BJ (cell line): ENCODE results near the gene CCDC107. TPM values are rescaled to one million over a fixed set of nuclear protein-coding genes. Genes with fewer than 3 reads are reported as not detected.

Experiments used
- CTCF ChIA-PET: fragments of 350-600 bp; formaldehyde crosslinking; extraction: SDS; loops from one replicate; lab custom pipeline; 2021; ENCODE audit warnings: antibody characterized with exemption, inconsistent platforms; lab: Yijun Ruan, JAX
- POLR2A ChIA-PET: fragments of 300-600 bp; sonication (Branson Sonifier 250); formaldehyde crosslinking; extraction: SDS; loops from one replicate; lab custom pipeline; 2021; ENCODE audit warnings: antibody characterized with exemption; lab: Charles Lee
- DNase-seq: peaks from one replicate; pipeline ENCODE4 v3.0.0-alpha.2; 2011; ENCODE audit warnings: low read depth
- H3K27me3 ChIP-seq: 2 replicates; pipeline ENCODE4 v1.6.0; 2011; ENCODE audit warnings: low read length; ENCODE audit not compliant: control insufficient read depth, insufficient read depth
- H3K36me3 ChIP-seq: 2 replicates; pipeline ENCODE4 v1.5.1; 2011; ENCODE audit warnings: low read length; ENCODE audit not compliant: control insufficient read depth, insufficient read depth
- H3K4me3 ChIP-seq: 2 replicates; pipeline ENCODE4 v1.5.1; 2011; ENCODE audit warnings: low read depth, mild to moderate bottlenecking, control low read depth, low read length
- polyA plus RNA-seq: library from polyadenylated mRNA; depleted of rRNA; stranded (reverse); fragments of >200 nt; gene quantifications from 2 replicates; pipeline ENCODE4 v1.2.3, GENCODE V29; 2011
- TF ChIP-seq, protein P1 (sequence below): IDR thresholded peaks from 2 replicates; pipeline ENCODE4 v1.5.1; 2011; ENCODE audit warnings: low read depth, mild to moderate bottlenecking, control low read depth, inconsistent platforms, low read length, moderate library complexity; ENCODE audit not compliant: insufficient read depth

The CCDC107 gene
- polyA plus RNA-seq, 1 experiment, result 27.9 TPM

DNA sequence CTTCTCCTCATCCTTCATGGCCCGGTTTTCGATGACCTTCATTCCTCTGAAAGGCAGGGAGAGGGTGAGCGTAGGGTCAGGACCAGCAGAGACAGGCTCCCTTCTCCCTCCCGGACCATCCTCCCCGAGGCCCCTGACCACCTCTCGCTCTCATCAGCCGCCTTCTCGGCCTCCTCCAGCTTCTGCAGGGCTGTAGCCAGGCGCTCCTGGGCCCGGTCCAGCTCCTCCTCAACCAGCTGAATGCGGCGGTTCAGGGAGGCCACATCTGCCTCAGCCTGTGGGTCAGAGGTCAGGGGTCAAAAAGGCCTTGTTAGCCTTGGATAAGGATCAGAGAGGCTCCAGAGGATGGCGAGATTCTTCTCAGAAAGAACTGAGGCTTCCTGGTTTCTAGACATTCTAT, 27.4 kb downstream of the CCDC107 start:
- H3K27me3 ChIP-seq, result no peaks in the 10 kb centered on the region
- TF ChIP-seq, protein P1, sequence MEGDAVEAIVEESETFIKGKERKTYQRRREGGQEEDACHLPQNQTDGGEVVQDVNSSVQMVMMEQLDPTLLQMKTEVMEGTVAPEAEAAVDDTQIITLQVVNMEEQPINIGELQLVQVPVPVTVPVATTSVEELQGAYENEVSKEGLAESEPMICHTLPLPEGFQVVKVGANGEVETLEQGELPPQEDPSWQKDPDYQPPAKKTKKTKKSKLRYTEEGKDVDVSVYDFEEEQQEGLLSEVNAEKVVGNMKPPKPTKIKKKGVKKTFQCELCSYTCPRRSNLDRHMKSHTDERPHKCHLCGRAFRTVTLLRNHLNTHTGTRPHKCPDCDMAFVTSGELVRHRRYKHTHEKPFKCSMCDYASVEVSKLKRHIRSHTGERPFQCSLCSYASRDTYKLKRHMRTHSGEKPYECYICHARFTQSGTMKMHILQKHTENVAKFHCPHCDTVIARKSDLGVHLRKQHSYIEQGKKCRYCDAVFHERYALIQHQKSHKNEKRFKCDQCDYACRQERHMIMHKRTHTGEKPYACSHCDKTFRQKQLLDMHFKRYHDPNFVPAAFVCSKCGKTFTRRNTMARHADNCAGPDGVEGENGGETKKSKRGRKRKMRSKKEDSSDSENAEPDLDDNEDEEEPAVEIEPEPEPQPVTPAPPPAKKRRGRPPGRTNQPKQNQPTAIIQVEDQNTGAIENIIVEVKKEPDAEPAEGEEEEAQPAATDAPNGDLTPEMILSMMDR, result no peak
- no peak for DNase-seq
- POLR2A ChIA-PET, result interaction anchor here (0.5 kb wide), 1 partner anchor 8 kb away, joined by 3 read pairs; no protein-coding TSS in a partner anchor
- H3K4me3 ChIP-seq, result no peak overlapping the region
- H3K36me3 ChIP-seq, result peaks cover 52% of the 10 kb centered on the region
- CTCF ChIA-PET, result interaction anchor here (0.8 to 3.5 kb wide), 3 partner anchors 11 to 51 kb away, joined by 3 to 20 read pairs (median 12); partner anchors contain the start of genes CCDC107 and RMRP

DNA sequence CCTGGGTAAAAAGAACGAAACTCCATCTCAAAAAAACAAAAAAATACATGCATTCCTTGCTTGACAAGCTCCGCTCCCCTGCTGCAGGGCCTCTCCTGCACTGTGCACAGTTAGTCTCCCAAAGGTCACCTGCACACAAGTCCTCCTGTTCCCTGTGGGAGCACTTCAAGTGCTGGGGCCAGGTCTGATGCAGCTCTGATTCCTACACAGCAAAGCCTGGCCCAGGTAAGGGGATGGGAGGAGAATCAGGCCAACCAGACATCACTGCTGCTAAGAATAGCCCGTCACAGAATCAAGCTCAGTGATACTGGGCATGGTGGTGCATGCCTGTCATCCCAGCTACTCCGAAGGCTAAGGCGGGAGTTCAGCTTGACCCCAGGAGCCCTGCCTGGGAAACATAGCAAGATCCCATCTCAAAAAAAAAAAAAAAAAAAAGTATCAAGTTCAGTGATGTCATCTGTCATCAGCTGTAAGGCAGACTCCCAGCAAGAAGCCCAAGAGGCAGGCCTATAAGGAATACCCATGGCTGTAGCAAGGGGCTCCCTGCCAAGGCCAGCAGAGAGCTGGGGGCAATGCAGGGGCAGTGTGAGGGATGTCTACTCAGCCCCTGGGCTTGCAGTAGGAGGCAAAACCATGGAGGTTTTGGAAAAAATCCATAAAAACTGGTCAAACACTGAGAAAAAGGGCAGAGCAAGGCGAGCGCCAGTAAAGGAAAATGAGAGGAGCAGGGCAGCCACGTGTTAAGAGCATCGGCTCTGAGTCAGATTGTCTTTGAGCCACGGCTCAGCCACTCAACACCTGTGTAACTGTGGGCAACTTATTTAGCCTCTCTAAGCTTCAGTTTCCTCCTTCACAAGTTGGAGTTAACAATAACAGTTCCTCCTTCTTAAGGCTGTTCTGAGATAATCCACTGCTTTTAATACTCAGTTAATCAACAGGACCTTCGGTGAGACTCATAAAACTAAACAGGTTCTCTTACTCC, 28.4 kb downstream of the CCDC107 start:
- CTCF ChIA-PET, result interaction anchor here (0.6 to 3.5 kb wide), 5 partner anchors 10 to 231 kb away, joined by 3 to 20 read pairs (median 8); partner anchors contain the start of genes CCDC107 and RMRP
- peaks cover 52% of the 10 kb centered on the region for H3K36me3 ChIP-seq

DNA sequence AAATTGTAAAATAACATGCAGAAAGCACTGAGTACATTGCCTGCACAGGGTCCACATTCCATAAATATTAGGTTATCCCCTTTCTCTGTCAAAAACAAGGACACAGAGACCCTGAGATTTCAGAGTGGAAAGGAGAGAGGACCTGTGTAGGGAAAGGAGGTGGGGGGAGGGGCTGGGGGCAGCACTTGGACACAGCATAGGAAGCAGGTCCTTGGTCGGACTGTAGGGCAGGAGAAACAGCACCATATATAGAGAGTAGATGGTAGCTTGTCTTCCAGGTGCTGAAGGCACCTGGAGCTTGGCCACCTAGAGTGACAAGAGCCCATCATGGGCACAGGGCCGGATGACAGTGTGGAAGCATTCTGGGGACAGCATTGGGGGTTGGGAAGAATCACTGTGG, 29.2 kb downstream of the CCDC107 start:
- H3K36me3 ChIP-seq, result peaks cover 46% of the 10 kb centered on the region
- peak overlapping the region; percentile 98 for H3K4me3 ChIP-seq
- ChIA-PET CTCF (interaction anchor here (0.7 to 2.4 kb wide), 4 partner anchors 9 to 29 kb away, joined by 3 to 10 read pairs (median 8); partner anchors contain the start of genes CCDC107 and RMRP), POLR2A (interaction anchor here (0.6 to 1.4 kb wide), 3 partner anchors 12 to 41 kb away, joined by 3 to 6 read pairs (median 3); no protein-coding TSS in a partner anchor)
- DNase-seq, result no peak
- TF ChIP-seq, protein P1, result no peak
- no peaks in the 10 kb centered on the region for H3K27me3 ChIP-seq

More for the DNA sequence above, 28.4 kb downstream of the CCDC107 start:
- H3K4me3 ChIP-seq, result peak overlapping the region; percentile 98
- TF ChIP-seq, protein P1, result no peak
- POLR2A ChIA-PET, result interaction anchor here (0.6 to 1.4 kb wide), 3 partner anchors 8 to 22 kb away, joined by 3 to 11 read pairs (median 6); partner anchors contain the start of gene ARHGEF39
- DNase-seq, result no peak
- H3K27me3 ChIP-seq, result no peaks in the 10 kb centered on the region

DNA sequence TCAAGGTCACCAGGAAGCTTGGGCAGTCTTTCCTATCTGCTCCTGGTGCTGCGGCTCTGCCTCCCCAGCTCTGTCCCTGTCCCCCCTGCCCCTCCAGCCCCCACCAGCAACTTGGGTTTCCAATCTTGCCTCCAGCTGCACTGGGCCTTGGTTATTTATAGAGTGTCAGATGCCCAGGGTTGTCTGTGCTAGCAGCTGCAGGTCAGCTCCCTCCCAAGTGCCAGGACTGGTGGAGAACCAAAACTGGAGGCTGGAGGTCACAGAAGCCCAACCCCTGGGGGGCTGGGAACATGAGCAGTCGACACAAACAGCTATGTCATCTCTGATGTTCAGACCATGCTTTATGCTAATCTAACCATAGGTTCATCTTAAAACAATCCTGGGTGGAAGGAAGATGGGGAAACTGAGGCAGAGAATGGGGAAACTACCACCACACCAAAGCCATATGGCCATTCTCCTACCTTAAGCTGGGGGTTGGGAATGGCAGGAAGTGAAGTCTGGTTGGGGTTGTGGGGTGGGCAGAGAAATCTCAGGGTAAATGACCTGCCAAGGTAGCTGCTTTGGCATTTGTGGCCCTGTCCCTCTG, 30.0 kb downstream of the CCDC107 start:
- ChIA-PET POLR2A (interaction anchor here (0.5 to 4.2 kb wide), 6 partner anchors 8 to 40 kb away, joined by 3 to 35 read pairs (median 4); no protein-coding TSS in a partner anchor), CTCF (interaction anchor here (0.6 to 2.4 kb wide), 8 partner anchors 8 to 133 kb away, joined by 3 to 10 read pairs (median 5); partner anchors contain the start of genes CCDC107, RMRP and TLN1)
- Histone ChIP-seq H3K36me3 (peaks cover 39% of the 10 kb centered on the region), H3K4me3 (peak overlapping the region; percentile 98), H3K27me3 (no peaks in the 10 kb centered on the region)
- TF ChIP-seq, protein P1, result no peak
- DNase-seq, result no peak
